ENCODE data around the gene TSLP. TPM values are rescaled to one million over a fixed set of nuclear protein-coding genes. Genes with fewer than 3 reads are reported as not detected.

The TSLP gene
- total RNA-seq, 1 experiment from 2014 or later = not detected

DNA sequence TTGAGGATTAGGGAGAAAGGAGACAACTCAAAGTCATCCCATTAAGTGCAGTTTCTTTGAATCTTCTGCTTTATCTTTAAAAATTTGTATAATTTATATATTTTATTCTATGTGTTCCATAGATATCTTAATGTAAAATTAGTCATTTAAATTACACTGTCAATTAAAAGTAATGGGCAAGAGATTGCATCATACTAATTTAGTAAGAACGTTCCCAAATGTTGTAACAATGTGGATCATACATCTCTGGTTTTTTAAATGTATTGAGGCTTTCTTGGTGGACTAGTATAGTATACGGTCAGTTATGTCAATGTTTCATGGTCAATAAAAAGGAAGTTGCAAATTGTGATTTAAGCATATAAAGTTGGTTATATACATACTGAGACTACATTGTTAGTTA, 6.2 kb downstream of the TSLP start:
- Histone ChIP-seq H3K4me2 (ENCODE audit: low read depth, low read length, poor library complexity, severe bottlenecking) (no peak overlapping the region), H3K9me3 (ENCODE audit: low read length) (no peaks in the 10 kb centered on the region), H4K20me1 (ENCODE audit: insufficient read depth, low read depth, low read length) (no peaks in the 10 kb centered on the region), H3K36me3 (ENCODE audit: insufficient read depth, low read length) (no peaks in the 10 kb centered on the region), H3K4me1 (ENCODE audit: low read length) (peaks cover 34% of the 10 kb centered on the region), H3K27ac (ENCODE audit: low read length) (no peak overlapping the region), H3K4me3 (ENCODE audit: low read length) (no peak overlapping the region), H3K9me2 (replicated peaks; ENCODE audit: insufficient read depth, low read length) (no peaks in the 10 kb centered on the region), H2AFZ (ENCODE audit: low read length) (no peak overlapping the region), H3K27me3 (ENCODE audit: low read length) (no peaks in the 10 kb centered on the region), H3K9ac (ENCODE audit: low read length) (no peak overlapping the region), H3K79me2 (ENCODE audit: low read length) (no peaks in the 10 kb centered on the region)
- no peak for DNase-seq

DNA sequence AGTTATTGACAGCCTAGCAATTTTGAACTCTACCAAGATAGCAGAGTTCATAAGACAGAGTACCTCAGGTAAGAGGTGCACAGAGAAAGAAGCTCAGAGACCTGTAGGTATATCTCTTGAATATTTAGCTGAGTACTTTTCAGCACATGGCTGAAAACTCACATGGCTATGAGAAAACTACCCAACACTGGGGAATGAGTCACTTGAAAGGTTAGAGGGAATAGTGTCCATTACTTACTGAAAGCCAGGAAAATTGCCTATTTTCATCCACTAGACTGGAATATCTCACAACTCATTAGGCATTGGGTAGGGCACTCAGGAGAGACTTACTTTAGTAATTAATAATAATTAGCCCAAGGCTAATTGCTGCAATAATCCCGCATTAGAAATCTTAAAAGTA, 8.3 kb downstream of the TSLP start:
- no peak overlapping the region for H3K9ac ChIP-seq (ENCODE audit: low read length)
- no peaks in the 10 kb centered on the region for H3K36me3 ChIP-seq (ENCODE audit: insufficient read depth, low read length)
- H3K4me2 ChIP-seq (ENCODE audit: low read depth, low read length, poor library complexity, severe bottlenecking) = peak overlapping the region; percentile 45
- peaks cover 47% of the 10 kb centered on the region for H3K4me1 ChIP-seq (ENCODE audit: low read length)
- no peaks in the 10 kb centered on the region for H3K79me2 ChIP-seq (ENCODE audit: low read length)
- H3K27ac ChIP-seq (ENCODE audit: low read length) = no peak overlapping the region
- no peaks in the 10 kb centered on the region for H3K27me3 ChIP-seq (ENCODE audit: low read length)
- H3K9me2 ChIP-seq (replicated peaks; ENCODE audit: insufficient read depth, low read length) = no peaks in the 10 kb centered on the region
- no peak for DNase-seq
- H3K9me3 ChIP-seq (ENCODE audit: low read length) = no peaks in the 10 kb centered on the region
- peak overlapping the region; percentile 41; the same call in 1 of the 2 replicates for H2AFZ ChIP-seq (ENCODE audit: low read length)
- H3K4me3 ChIP-seq (ENCODE audit: low read length) = no peak overlapping the region
- no peaks in the 10 kb centered on the region for H4K20me1 ChIP-seq (ENCODE audit: insufficient read depth, low read depth, low read length)

DNA sequence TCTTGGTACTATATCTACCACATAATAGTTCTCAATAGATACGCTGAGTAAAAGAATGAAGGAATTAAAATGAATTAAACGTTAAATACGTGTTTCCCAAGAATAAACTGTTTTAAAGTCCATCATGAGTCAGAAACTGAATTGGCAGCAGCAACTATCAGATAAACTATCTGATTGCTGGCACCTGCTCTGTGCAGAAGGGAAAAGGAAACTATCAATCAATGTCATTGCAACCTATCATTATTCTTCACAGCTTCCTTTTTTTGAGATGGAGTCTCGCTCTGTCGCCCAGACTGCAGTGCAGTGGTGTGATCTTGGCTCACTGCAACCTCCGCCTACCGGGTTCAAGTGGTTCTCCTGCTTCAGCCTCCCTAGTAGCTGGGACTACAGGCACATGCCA, 11.8 kb downstream of the TSLP start:
- Histone ChIP-seq H3K79me2 (ENCODE audit: low read length) (no peaks in the 10 kb centered on the region), H3K36me3 (ENCODE audit: insufficient read depth, low read length) (no peaks in the 10 kb centered on the region), H3K4me2 (ENCODE audit: low read depth, low read length, poor library complexity, severe bottlenecking) (peak overlapping the region; percentile 21), H3K27ac (ENCODE audit: low read length) (peak overlapping the region; percentile 67), H4K20me1 (ENCODE audit: insufficient read depth, low read depth, low read length) (no peaks in the 10 kb centered on the region), H3K4me3 (ENCODE audit: low read length) (no peak overlapping the region), H3K4me1 (ENCODE audit: low read length) (peaks cover 32% of the 10 kb centered on the region), H3K9me2 (replicated peaks; ENCODE audit: insufficient read depth, low read length) (no peaks in the 10 kb centered on the region), H3K9ac (ENCODE audit: low read length) (no peak overlapping the region), H2AFZ (ENCODE audit: low read length) (no peak overlapping the region), H3K9me3 (ENCODE audit: low read length) (no peaks in the 10 kb centered on the region), H3K27me3 (ENCODE audit: low read length) (no peaks in the 10 kb centered on the region)
- peak; percentile 89 for DNase-seq

DNA sequence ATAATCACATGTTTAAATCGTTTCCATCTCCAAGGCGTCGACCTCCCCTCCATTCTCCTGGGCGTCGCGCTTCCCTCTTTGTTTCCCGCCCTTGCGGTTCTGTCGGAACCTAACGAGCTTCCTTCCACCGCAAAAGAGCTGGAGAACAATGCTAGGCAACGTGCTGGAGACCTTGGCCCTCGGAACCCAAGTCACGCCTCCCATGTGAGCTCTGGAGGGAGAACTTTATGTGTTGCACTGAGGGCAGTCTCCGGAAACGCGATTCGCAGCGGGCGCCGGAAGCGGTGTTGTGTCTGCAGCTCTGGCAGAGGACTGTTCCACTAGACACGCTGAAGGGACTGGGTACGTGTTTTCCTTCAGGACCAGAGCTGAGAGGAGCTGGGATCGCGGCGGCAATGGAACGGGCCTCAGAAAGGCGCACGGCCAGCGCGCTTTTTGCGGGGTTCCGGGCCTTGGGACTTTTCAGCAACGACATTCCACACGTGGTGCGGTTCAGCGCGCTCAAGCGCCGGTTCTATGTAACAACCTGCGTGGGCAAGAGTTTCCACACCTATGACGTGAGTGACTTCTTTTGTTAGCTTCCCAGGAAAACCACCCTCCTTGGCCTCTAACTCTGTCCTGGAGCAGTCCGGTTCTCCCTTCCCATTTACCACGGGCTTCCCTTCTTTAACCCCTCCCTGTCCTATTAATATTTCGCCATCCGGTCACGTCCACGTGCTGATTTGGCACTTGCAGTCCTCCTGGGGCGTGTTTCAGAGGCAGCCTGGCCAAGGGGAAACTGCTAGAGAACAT, 20.7 kb downstream of the TSLP start, which contains the start of gene WDR36:
WDR36 (plus strand) TSS at position 287 of the 792 bp plus-strand sequence; CDS start at position 396, 109 bp downstream.
- peaks cover 49% of the 10 kb centered on the region for H3K79me2 ChIP-seq (ENCODE audit: low read length)
- H3K36me3 ChIP-seq (ENCODE audit: insufficient read depth, low read length) = peaks cover 34% of the 10 kb centered on the region
- no peak within 1 kb of the TSS; the same call in 1 of the 2 replicates for H3K27ac ChIP-seq (ENCODE audit: low read length)
- H3K9me3 ChIP-seq (ENCODE audit: low read length) = no peaks in the 10 kb centered on the region
- peaks cover 18% of the 10 kb centered on the region; the same call in 1 of the 2 replicates for H4K20me1 ChIP-seq (ENCODE audit: insufficient read depth, low read depth, low read length)
- peak within 1 kb of the TSS; percentile 89 for H3K9ac ChIP-seq (ENCODE audit: low read length)
- H3K4me2 ChIP-seq (ENCODE audit: low read depth, low read length, poor library complexity, severe bottlenecking) = peak within 1 kb of the TSS; percentile 94
- H3K9me2 ChIP-seq (replicated peaks; ENCODE audit: insufficient read depth, low read length) = 0 out of 2 replicates have a peak, but pooled peaks cover 5% of the 10 kb centered on the region
- H3K4me3 ChIP-seq (ENCODE audit: low read length) = peak within 1 kb of the TSS; percentile 98
- no peaks in the 10 kb centered on the region for H3K27me3 ChIP-seq (ENCODE audit: low read length)
- DNase-seq = peak; percentile 97
- peaks cover 32% of the 10 kb centered on the region for H3K4me1 ChIP-seq (ENCODE audit: low read length)
- H2AFZ ChIP-seq (ENCODE audit: low read length) = peak within 1 kb of the TSS; percentile 90

DNA sequence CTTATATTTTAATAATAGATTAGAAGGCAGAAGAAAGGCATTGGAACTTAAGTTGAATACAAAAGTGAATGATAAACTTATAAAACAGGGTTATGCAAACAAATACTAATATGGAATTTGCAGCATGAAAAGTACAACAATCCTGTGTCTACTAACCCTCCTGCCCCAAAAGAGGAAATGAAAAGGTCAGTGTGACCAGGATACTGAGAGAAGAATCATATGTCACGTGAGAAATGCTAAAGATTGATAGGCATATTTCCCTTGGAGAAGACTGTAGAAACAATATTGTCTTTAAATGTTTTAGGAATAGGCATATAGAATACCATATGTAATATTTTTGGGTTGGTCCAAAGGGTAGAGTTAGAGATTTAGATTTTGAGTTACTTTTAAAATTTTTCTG, 24.5 kb downstream of the TSLP start:
- Histone ChIP-seq H3K4me1 (ENCODE audit: low read length) (peaks cover 31% of the 10 kb centered on the region), H3K4me2 (ENCODE audit: low read depth, low read length, poor library complexity, severe bottlenecking) (no peak overlapping the region), H2AFZ (ENCODE audit: low read length) (no peak overlapping the region), H3K27me3 (ENCODE audit: low read length) (no peaks in the 10 kb centered on the region), H3K36me3 (ENCODE audit: insufficient read depth, low read length) (peaks cover 62% of the 10 kb centered on the region), H3K9me3 (ENCODE audit: low read length) (no peaks in the 10 kb centered on the region), H3K9me2 (replicated peaks; ENCODE audit: insufficient read depth, low read length) (0 out of 2 replicates have a peak, but pooled peaks cover 5% of the 10 kb centered on the region), H3K27ac (ENCODE audit: low read length) (no peak overlapping the region), H3K79me2 (ENCODE audit: low read length) (peaks cover 72% of the 10 kb centered on the region), H4K20me1 (ENCODE audit: insufficient read depth, low read depth, low read length) (peaks cover 18% of the 10 kb centered on the region; the same call in 1 of the 2 replicates), H3K4me3 (ENCODE audit: low read length) (no peak overlapping the region), H3K9ac (ENCODE audit: low read length) (no peak overlapping the region)
- DNase-seq = no peak

DNA sequence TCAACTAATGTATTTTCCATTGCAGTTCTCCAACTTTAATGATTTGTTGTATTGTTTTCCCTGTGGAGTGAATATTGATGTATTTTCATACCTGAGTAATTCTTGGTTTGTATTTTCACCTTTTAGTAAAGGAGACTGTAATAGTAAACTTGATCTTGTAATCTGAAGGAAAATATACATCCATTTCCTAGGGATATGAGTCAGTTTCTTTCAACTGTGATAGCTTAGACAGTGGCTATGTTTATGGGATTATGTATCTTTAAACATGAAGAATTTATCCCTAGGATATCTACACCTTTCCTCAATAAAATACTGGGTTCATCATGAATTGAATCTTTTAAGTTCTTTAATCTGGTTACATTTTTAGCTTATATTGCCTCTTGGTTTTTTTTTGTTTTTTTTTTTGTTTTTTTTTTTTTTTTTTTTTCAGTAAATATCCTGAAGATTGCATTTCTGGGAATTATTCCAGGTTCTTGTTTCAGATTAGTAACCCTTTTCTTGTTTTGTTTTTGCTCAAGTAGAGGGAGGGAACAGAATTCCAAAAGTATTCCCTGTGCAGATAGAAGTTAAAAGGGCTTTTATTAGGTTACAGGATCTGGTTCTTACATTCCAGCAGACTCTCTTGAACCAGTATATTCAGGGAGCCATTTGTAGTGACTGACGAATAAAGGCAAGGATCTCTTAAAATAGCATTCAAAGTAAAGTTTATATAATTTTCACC, 27.7 kb downstream of the TSLP start:
- Histone ChIP-seq H3K36me3 (ENCODE audit: insufficient read depth, low read length) (peaks cover 87% of the 10 kb centered on the region), H3K9ac (ENCODE audit: low read length) (no peak overlapping the region)
- no peak for DNase-seq

DNA sequence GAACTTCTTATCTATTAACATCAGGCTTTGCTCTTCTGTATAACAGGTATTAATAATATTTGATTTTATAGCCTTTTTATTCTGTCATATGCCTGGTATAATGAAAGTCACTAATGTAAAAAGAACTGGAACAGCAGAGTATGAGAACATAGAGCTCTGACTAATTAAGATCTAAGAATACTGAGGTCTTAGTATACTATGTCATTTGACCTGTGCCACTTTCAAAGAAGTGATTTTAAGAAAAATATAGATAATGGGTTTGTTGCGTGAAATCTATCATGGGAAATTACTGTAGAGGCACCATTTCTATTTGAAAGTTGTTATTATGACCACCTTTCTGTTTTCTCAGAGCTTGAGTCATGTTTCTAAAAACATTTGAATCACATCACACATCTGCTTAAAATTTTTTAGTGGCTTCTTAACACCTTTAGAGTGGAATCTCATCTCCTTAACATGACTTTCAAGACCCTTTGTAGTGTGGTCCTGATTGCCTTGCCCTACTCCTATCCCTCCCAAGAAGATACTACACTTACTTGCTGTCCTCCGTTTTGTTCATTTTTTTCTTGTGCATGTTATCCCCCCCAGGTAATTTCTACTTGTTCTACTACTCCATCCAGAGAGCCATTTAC, 34.9 kb downstream of the TSLP start:
- H3K36me3 ChIP-seq (ENCODE audit: insufficient read depth, low read length) = peaks cover 93% of the 10 kb centered on the region
- H3K4me3 ChIP-seq (ENCODE audit: low read length) = no peak overlapping the region
- H3K4me1 ChIP-seq (ENCODE audit: low read length) = no peaks in the 10 kb centered on the region

More for the DNA sequence above, 27.7 kb downstream of the TSLP start:
- Histone ChIP-seq H3K79me2 (ENCODE audit: low read length) (peaks cover 62% of the 10 kb centered on the region), H3K4me3 (ENCODE audit: low read length) (no peak overlapping the region), H3K4me2 (ENCODE audit: low read depth, low read length, poor library complexity, severe bottlenecking) (no peak overlapping the region), H2AFZ (ENCODE audit: low read length) (no peak overlapping the region), H4K20me1 (ENCODE audit: insufficient read depth, low read depth, low read length) (peaks cover 3% of the 10 kb centered on the region; the same call in 1 of the 2 replicates), H3K9me2 (replicated peaks; ENCODE audit: insufficient read depth, low read length) (no peaks in the 10 kb centered on the region), H3K27ac (ENCODE audit: low read length) (no peak overlapping the region), H3K4me1 (ENCODE audit: low read length) (peaks cover 10% of the 10 kb centered on the region), H3K9me3 (ENCODE audit: low read length) (no peaks in the 10 kb centered on the region), H3K27me3 (ENCODE audit: low read length) (no peaks in the 10 kb centered on the region)

DNA sequence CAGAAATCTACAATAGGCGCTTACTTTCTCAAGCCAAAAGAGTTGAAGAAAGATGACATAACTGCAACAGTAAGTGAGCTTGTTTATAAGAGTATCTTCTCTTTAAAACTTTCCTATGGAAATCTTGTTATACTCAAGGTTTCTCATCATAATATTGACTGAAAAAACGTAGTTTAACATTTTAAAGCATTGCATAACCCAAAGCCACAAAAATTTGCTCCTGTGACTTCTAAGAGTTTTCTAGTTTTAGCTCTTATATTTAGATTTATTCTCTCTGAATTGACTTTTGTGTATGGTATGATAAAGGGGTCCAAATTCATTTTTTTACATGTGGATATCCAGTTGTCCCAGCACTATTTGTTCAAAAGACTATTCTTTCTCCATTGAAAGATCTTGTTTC, 35.9 kb downstream of the TSLP start:
- H3K4me1 ChIP-seq (ENCODE audit: low read length) = no peaks in the 10 kb centered on the region
- H3K4me3 ChIP-seq (ENCODE audit: low read length) = no peak overlapping the region
- no peaks in the 10 kb centered on the region for H4K20me1 ChIP-seq (ENCODE audit: insufficient read depth, low read depth, low read length)
- H3K36me3 ChIP-seq (ENCODE audit: insufficient read depth, low read length) = peaks cover 95% of the 10 kb centered on the region
- no peak overlapping the region for H3K27ac ChIP-seq (ENCODE audit: low read length)
- H3K9me3 ChIP-seq (ENCODE audit: low read length) = no peaks in the 10 kb centered on the region
- no peak for DNase-seq
- H3K79me2 ChIP-seq (ENCODE audit: low read length) = peaks cover 53% of the 10 kb centered on the region
- no peak overlapping the region for H2AFZ ChIP-seq (ENCODE audit: low read length)
- H3K4me2 ChIP-seq (ENCODE audit: low read depth, low read length, poor library complexity, severe bottlenecking) = no peak overlapping the region
- no peaks in the 10 kb centered on the region for H3K9me2 ChIP-seq (replicated peaks; ENCODE audit: insufficient read depth, low read length)
- no peak overlapping the region for H3K9ac ChIP-seq (ENCODE audit: low read length)
- H3K27me3 ChIP-seq (ENCODE audit: low read length) = no peaks in the 10 kb centered on the region

More for the DNA sequence above, 34.9 kb downstream of the TSLP start:
- no peak overlapping the region for H3K9ac ChIP-seq (ENCODE audit: low read length)
- no peaks in the 10 kb centered on the region for H3K9me3 ChIP-seq (ENCODE audit: low read length)
- peaks cover 47% of the 10 kb centered on the region for H3K79me2 ChIP-seq (ENCODE audit: low read length)
- H3K9me2 ChIP-seq (replicated peaks; ENCODE audit: insufficient read depth, low read length) = no peaks in the 10 kb centered on the region
- H4K20me1 ChIP-seq (ENCODE audit: insufficient read depth, low read depth, low read length) = no peaks in the 10 kb centered on the region
- H3K4me2 ChIP-seq (ENCODE audit: low read depth, low read length, poor library complexity, severe bottlenecking) = no peak overlapping the region
- H3K27me3 ChIP-seq (ENCODE audit: low read length) = no peaks in the 10 kb centered on the region
- H2AFZ ChIP-seq (ENCODE audit: low read length) = no peak overlapping the region
- no peak for DNase-seq
- H3K27ac ChIP-seq (ENCODE audit: low read length) = no peak overlapping the region

Measured in Karpas-422 (cell line).